Liver (tissue), 9 donors: ENCODE measurements around the gene RFX7. TPM values are rescaled to one million over a fixed set of nuclear protein-coding genes. Genes with fewer than 3 reads are reported as not detected.

Experiments used
- DNase-seq: peaks from one replicate; pipeline ENCODE4 v3.0.0-alpha.2; 2017; ENCODE audit warnings: low spot score
- H3K27ac ChIP-seq, 2 donors: one replicate each; pipeline ENCODE4 v1.7.0; 2013; ENCODE audit warnings: inconsistent platforms in 2 of 2, low read length in 2 of 2, control low read depth in 1 of 2, low read depth in 1 of 2, mild to moderate bottlenecking in 1 of 2
- H3K27me3 ChIP-seq, 4 donors: one replicate each; pipeline versions ENCODE4 v1.6.1 to v1.7.0; 2013; ENCODE audit warnings: low read length in 3 of 4, inconsistent platforms in 1 of 4, mild to moderate bottlenecking in 1 of 4, moderate library complexity in 1 of 4; ENCODE audit not compliant: control insufficient read depth in 4 of 4, insufficient read depth in 4 of 4
- H3K36me3 ChIP-seq, 4 donors: one replicate each; pipeline versions ENCODE4 v1.6.1 to v1.7.0; 2013; ENCODE audit warnings: low read length in 3 of 4, mild to moderate bottlenecking in 3 of 4, low read depth in 1 of 4, moderate library complexity in 1 of 4; ENCODE audit not compliant: control insufficient read depth in 4 of 4, insufficient read depth in 3 of 4
- H3K4me1 ChIP-seq, 4 donors: one replicate each; pipeline versions ENCODE4 v1.6.1 to v1.7.0; 2013; ENCODE audit warnings: low read length in 3 of 4, mild to moderate bottlenecking in 3 of 4, moderate library complexity in 1 of 4; ENCODE audit not compliant: control insufficient read depth in 4 of 4, insufficient read depth in 4 of 4
- H3K4me3 ChIP-seq, 3 donors: one replicate each; pipeline versions ENCODE4 v1.6.1 to v1.7.0; 2013; ENCODE audit warnings: low read length in 3 of 3, control low read depth in 1 of 3, low read depth in 1 of 3, mild to moderate bottlenecking in 1 of 3
- H3K9ac ChIP-seq, 2 donors: one replicate each; pipeline ENCODE4 v1.7.0; 2013; ENCODE audit warnings: low read length in 2 of 2, mild to moderate bottlenecking in 2 of 2, moderate library complexity in 2 of 2, control low read depth in 1 of 2, low read depth in 1 of 2
- H3K9me3 ChIP-seq, 4 donors: one replicate each; pipeline versions ENCODE4 v1.6.1 to v1.7.0; 2013; ENCODE audit warnings: low read length in 3 of 4; ENCODE audit not compliant: control insufficient read depth in 4 of 4
- ATF3 ChIP-seq: IDR thresholded peaks from 2 replicates; pipeline ENCODE4 v1.6.1; 2016; ENCODE audit warnings: antibody characterized with exemption
- FOXA1 ChIP-seq: IDR thresholded peaks from 2 replicates; pipeline ENCODE4 v1.6.1; 2016; ENCODE audit warnings: antibody characterized with exemption
- GABPA ChIP-seq, 2 donors: IDR thresholded peaks in 1 of 2; conservative IDR thresholded peaks in 1 of 2; 2 replicates each; pipeline ENCODE4 v1.6.1; 2016; ENCODE audit warnings: antibody characterized with exemption in 2 of 2, mild to moderate bottlenecking in 1 of 2, moderate library complexity in 1 of 2
- JUND ChIP-seq, 2 donors: IDR thresholded peaks; 2 replicates each; pipeline ENCODE4 v1.6.1; 2016; ENCODE audit warnings: antibody characterized with exemption in 2 of 2
- NR2F2 ChIP-seq: IDR thresholded peaks from 2 replicates; pipeline ENCODE4 v1.6.1; 2016; ENCODE audit warnings: antibody characterized with exemption
- RAD21 ChIP-seq, 2 donors: IDR thresholded peaks; 2 replicates each; pipeline ENCODE4 v1.6.1; 2016; ENCODE audit warnings: antibody characterized with exemption in 2 of 2, mild to moderate bottlenecking in 2 of 2
- REST ChIP-seq: IDR thresholded peaks from 2 replicates; pipeline ENCODE4 v1.6.1; 2016; ENCODE audit warnings: antibody characterized with exemption, mild to moderate bottlenecking
- RXRA ChIP-seq, 2 donors: IDR thresholded peaks; 2 replicates each; pipeline ENCODE4 v1.6.1; 2017 to 2018; ENCODE audit warnings: antibody characterized with exemption in 2 of 2, mild to moderate bottlenecking in 1 of 2
- SP1 ChIP-seq: IDR thresholded peaks from 2 replicates; pipeline ENCODE4 v1.6.1; 2018; ENCODE audit warnings: antibody characterized with exemption, mild to moderate bottlenecking
- TAF1 ChIP-seq: conservative IDR thresholded peaks from 2 replicates; pipeline ENCODE4 v1.6.1; 2016; ENCODE audit warnings: antibody characterized with exemption, mild to moderate bottlenecking
- YY1 ChIP-seq: IDR thresholded peaks from 2 replicates; pipeline ENCODE4 v1.6.1; 2016; ENCODE audit warnings: antibody characterized with exemption, mild to moderate bottlenecking
- WGBS: extraction: QIAGEN DNeasy Blood & Tissue Kit; methylation state at CpG from one replicate; pipeline ENCODE4 v1.1.7; 2013; 5-methylcytosine and 5-hydroxymethylcytosine counted together
- polyA plus RNA-seq, 2 donors: library from polyadenylated mRNA; stranded (reverse) in 1 of 2; unstranded in 1 of 2; fragments of 200-250 nt in 1 of 2; fragments of >200 nt in 1 of 2; fragmentation: Nextera tagmentation in 1 of 2; extraction: Ambion mirVana in 1 of 2; gene quantifications; one replicate each; pipeline versions ENCODE4 v1.2.1 to v1.2.3, GENCODE V29; 2013 to 2015
- total RNA-seq, 2 donors: library from RNA; depleted of rRNA; stranded (reverse); fragments of >200 nt; gene quantifications; one replicate each; pipeline ENCODE4 v1.2.3, GENCODE V29; 2014
- donor health status: healthy.
- donor health status: healthy.
- donor health status: healthy.
- donor health status: healthy.
- donor health status: healthy.

Gene RFX7
- total and polyA plus RNA-seq, 4 donors: 1.3 to 4.2 (median 1.9) TPM

- WGBS: 86% methylated on average over 3 of the region's 3 CpGs
- H3K4me1 ChIP-seq: no peaks in the 10 kb centered on the region
- H3K36me3 ChIP-seq: peaks cover 0 to 15% (median 7%) of the 10 kb centered on the region in 4 donors
- no peak for TF ChIP-seq FOXA1
- no peaks in the 10 kb centered on the region for H3K9me3 ChIP-seq
- H3K4me3 ChIP-seq: no peak overlapping the region
- no peaks in the 10 kb centered on the region for H3K27me3 ChIP-seq
- no peak overlapping the region for H3K9ac ChIP-seq
- H3K27ac ChIP-seq: no peak overlapping the region
- no peak for DNase-seq
Measured at GRCh38 chr15:56102441-56102840, 141.2 kb downstream of the RFX7 start.

GRCh38 chr15:56099311-56099710 is 144.4 kb downstream of the RFX7 start:
- H3K27ac ChIP-seq: no peak overlapping the region
- no peak for TF ChIP-seq FOXA1
- H3K36me3 ChIP-seq: peaks cover 3 to 40% (median 32%) of the 10 kb centered on the region in 4 donors
- no peak overlapping the region for H3K4me3 ChIP-seq
- H3K9ac ChIP-seq: no peak overlapping the region
- WGBS: 98% methylated on average over 2 of the region's 2 CpGs
- H3K27me3 ChIP-seq: no peaks in the 10 kb centered on the region
- DNase-seq: no peak
- no peaks in the 10 kb centered on the region for H3K9me3 ChIP-seq
- H3K4me1 ChIP-seq: no peaks in the 10 kb centered on the region

GRCh38 chr15:56098195-56098863 is 145.3 kb downstream of the RFX7 start:
- DNase-seq: no peak
- Histone ChIP-seq H3K27ac (no peak overlapping the region), H3K9me3 (no peaks in the 10 kb centered on the region), H3K9ac (no peak overlapping the region), H3K27me3 (no peaks in the 10 kb centered on the region), H3K4me3 (no peak overlapping the region), H3K36me3 (peaks cover 3 to 46% (median 36%) of the 10 kb centered on the region in 4 donors), H3K4me1 (no peaks in the 10 kb centered on the region)
- TF ChIP-seq REST: no peak
- no peak for TF ChIP-seq SP1
- TF ChIP-seq JUND (IDR thresholded peaks at IDR 0.05): no peak
- no peak for TF ChIP-seq RAD21 (IDR thresholded peaks at IDR 0.05)
- no peak for TF ChIP-seq TAF1
- TF ChIP-seq ATF3: no peak
- no peak for TF ChIP-seq RXRA (IDR thresholded peaks at IDR 0.05)
- no peak for TF ChIP-seq YY1
- TF ChIP-seq NR2F2: no peak
- no peak for TF ChIP-seq GABPA (IDR thresholded peaks at IDR 0.05 in 1 of 2, conservative IDR thresholded peaks at IDR 0.05 in 1 of 2)
- TF ChIP-seq FOXA1: no peak
- WGBS: 92% methylated on average over 5 of the region's 5 CpGs
